Measurements from ENCODE around the gene PRELID2. TPM values are rescaled to one million over a fixed set of nuclear protein-coding genes. Genes with fewer than 3 reads are reported as not detected.
"Not testable (repeated sequence)": the region's sequence is repeated elsewhere in the genome, so short reads cannot be mapped to it uniquely, and the experiment has no call there.

Gene PRELID2
- polyA plus RNA-seq, 1 donor: 29.0 TPM

- no peak for DNase-seq
- WGBS (ENCODE audit: insufficient coverage, low lambda C conversion rate): 100% methylated on average over 3 of the region's 4 CpGs
Measured at GRCh38 chr5:145761254-145761653, 73.9 kb downstream of the PRELID2 start.

DNA sequence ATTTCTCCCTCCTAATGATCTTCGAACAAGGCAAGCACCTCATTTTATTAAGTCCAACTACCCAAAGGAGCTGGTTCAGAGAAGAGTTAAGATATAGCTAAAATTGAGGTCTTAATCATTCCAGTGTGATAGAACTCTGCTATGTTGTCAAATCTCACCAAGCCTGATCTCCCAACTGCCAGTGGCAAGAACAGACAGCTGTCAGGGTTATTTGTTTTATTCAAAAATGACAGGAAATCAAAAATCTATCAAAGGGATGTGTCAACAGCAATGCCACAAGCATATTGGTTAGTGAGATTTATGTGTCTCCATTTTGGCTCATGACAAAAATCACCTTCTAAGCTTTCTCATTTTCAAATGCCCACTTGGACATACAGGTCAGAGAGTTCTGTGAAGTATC, 74.5 kb downstream of the PRELID2 start:
- Histone ChIP-seq H3K36me3 (ENCODE audit: control insufficient read depth, insufficient read depth, low read length) (peaks cover 22% of the 10 kb centered on the region), H3K9me3 (ENCODE audit: control insufficient read depth, low read depth, low read length) (no peaks in the 10 kb centered on the region), H3K27ac (ENCODE audit: low read length) (no peak overlapping the region), H3K27me3 (ENCODE audit: control insufficient read depth, insufficient read depth, low read length) (no peaks in the 10 kb centered on the region), H3K4me3 (ENCODE audit: low read length) (no peak overlapping the region), H3K4me1 (ENCODE audit: control insufficient read depth, insufficient read depth, low read length) (no peaks in the 10 kb centered on the region)
- DNase-seq: no peak
- no CpG with 5 or more reads among the region's 1 CpG for WGBS (ENCODE audit: insufficient coverage, low lambda C conversion rate)

More at GRCh38 chr5:145761254-145761653, 73.9 kb downstream of the PRELID2 start:
- H3K27me3 ChIP-seq (ENCODE audit: control insufficient read depth, insufficient read depth, low read length): no peaks in the 10 kb centered on the region
- H3K27ac ChIP-seq (ENCODE audit: low read length): no peak overlapping the region
- H3K4me3 ChIP-seq (ENCODE audit: low read length): no peak overlapping the region
- peaks cover 24% of the 10 kb centered on the region for H3K36me3 ChIP-seq (ENCODE audit: control insufficient read depth, insufficient read depth, low read length)
- no peaks in the 10 kb centered on the region for H3K9me3 ChIP-seq (ENCODE audit: control insufficient read depth, low read depth, low read length)
- no peaks in the 10 kb centered on the region for H3K4me1 ChIP-seq (ENCODE audit: control insufficient read depth, insufficient read depth, low read length)

DNA sequence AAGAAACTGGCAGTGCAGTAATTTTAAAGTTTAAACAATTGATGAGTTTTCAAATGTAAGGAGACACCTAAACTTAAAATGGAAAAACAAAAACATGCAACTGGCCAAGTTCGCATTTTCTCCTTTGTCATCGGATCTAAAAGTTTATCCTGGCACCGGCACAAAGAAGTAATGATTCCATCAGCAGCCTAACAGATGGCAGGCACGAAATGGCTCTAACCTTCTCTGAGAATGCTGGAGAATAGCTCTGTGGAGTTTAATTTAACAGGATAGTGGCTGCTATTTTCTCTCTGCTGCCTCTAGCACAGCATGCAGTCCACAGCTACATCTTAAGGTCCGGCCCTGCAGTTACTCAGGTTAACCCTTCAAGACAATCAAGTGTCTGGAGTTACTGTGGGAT, 82.2 kb downstream of the PRELID2 start:
- WGBS (ENCODE audit: insufficient coverage, low lambda C conversion rate): no CpG with 5 or more reads among the region's 5 CpGs
- H3K4me1 ChIP-seq (ENCODE audit: control insufficient read depth, insufficient read depth, low read length): no peaks in the 10 kb centered on the region
- no peaks in the 10 kb centered on the region for H3K36me3 ChIP-seq (ENCODE audit: control insufficient read depth, insufficient read depth, low read length)
- H3K27ac ChIP-seq (ENCODE audit: low read length): no peak overlapping the region
- H3K4me3 ChIP-seq (ENCODE audit: low read length): no peak overlapping the region
- H3K27me3 ChIP-seq (ENCODE audit: control insufficient read depth, insufficient read depth, low read length): no peaks in the 10 kb centered on the region
- H3K9me3 ChIP-seq (ENCODE audit: control insufficient read depth, low read depth, low read length): no peaks in the 10 kb centered on the region
- DNase-seq: no peak

GRCh38 chr5:145752534-145752933, 82.6 kb downstream of the PRELID2 start:
- 86% methylated on average over 1 of the region's 2 CpGs for WGBS (ENCODE audit: insufficient coverage, low lambda C conversion rate)
- H3K4me1 ChIP-seq (ENCODE audit: control insufficient read depth, insufficient read depth, low read length): no peaks in the 10 kb centered on the region
- no peak overlapping the region for H3K27ac ChIP-seq (ENCODE audit: low read length)
- no peak overlapping the region for H3K4me3 ChIP-seq (ENCODE audit: low read length)
- no peaks in the 10 kb centered on the region for H3K36me3 ChIP-seq (ENCODE audit: control insufficient read depth, insufficient read depth, low read length)
- H3K9me3 ChIP-seq (ENCODE audit: control insufficient read depth, low read depth, low read length): no peaks in the 10 kb centered on the region
- no peak for DNase-seq
- H3K27me3 ChIP-seq (ENCODE audit: control insufficient read depth, insufficient read depth, low read length): no peaks in the 10 kb centered on the region

DNA sequence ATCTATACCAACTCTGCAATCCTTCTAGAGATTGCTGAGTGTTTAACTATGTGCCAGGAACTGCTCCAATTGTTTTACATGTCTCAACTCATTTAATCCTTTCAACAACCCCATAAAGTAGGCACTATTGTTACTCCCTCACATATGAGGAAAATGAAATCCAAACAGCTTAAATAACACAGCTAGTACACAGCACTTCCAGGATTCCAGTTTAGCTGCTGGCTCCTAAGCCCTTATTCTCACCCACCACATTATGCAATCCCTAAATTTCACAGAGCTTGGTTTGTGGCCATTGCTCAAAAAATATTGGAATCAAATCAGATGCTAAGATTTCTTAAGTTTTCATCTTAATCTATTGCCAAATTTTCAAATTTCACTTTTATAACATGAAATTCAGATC, 84.9 kb downstream of the PRELID2 start:
- H3K27me3 ChIP-seq (ENCODE audit: control insufficient read depth, insufficient read depth, low read length): no peaks in the 10 kb centered on the region
- H3K36me3 ChIP-seq (ENCODE audit: control insufficient read depth, insufficient read depth, low read length): no peaks in the 10 kb centered on the region
- H3K4me1 ChIP-seq (ENCODE audit: control insufficient read depth, insufficient read depth, low read length): no peaks in the 10 kb centered on the region

DNA sequence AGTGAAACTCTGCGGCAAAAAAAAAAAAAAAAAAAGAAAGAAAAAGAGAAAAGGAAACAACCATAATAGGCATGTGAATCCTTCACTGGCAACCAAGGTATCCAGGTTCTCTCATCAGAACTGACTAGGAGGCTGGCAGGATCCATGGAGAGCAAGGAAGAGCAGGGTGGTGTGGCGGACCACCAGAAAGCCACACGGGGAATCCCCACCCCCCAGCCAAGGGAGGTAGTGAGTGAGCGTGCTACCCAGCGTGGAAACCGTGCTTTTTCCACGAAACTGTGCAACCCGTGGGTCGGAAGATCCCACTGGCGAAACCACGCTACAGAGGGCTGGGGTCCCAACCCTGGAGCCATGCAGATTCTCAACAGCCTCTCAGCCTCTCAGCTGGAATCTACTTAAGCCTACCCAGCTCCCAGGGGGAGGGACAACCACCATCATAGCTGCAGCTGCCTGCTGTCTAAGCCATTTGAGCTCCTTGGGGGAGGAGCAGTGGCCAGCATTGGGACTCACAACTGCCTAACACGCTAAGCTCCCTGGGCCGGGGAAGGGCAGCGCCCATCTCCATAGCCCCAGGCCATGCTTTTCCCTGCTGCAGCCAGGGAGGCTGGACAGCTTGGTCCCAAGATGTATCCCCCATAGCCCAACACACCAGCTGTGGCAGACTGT, 91.6 kb downstream of the PRELID2 start:
- no peak for DNase-seq
- H3K4me3 ChIP-seq (ENCODE audit: low read length): no peak overlapping the region
- H3K27me3 ChIP-seq (ENCODE audit: control insufficient read depth, insufficient read depth, low read length): no peaks in the 10 kb centered on the region
- no peak overlapping the region for H3K27ac ChIP-seq (ENCODE audit: low read length)
- no peaks in the 10 kb centered on the region for H3K9me3 ChIP-seq (ENCODE audit: control insufficient read depth, low read depth, low read length)
- no peaks in the 10 kb centered on the region for H3K4me1 ChIP-seq (ENCODE audit: control insufficient read depth, insufficient read depth, low read length)
- peaks cover 2% of the 10 kb centered on the region for H3K36me3 ChIP-seq (ENCODE audit: control insufficient read depth, insufficient read depth, low read length)
- WGBS (ENCODE audit: insufficient coverage, low lambda C conversion rate): 100% methylated on average over 1 of the region's 14 CpGs

More for the DNA sequence above, 84.9 kb downstream of the PRELID2 start:
- Histone ChIP-seq H3K4me3 (ENCODE audit: low read length) (no peak overlapping the region), H3K27ac (ENCODE audit: low read length) (no peak overlapping the region), H3K9me3 (ENCODE audit: control insufficient read depth, low read depth, low read length) (no peaks in the 10 kb centered on the region)
- DNase-seq: no peak

DNA sequence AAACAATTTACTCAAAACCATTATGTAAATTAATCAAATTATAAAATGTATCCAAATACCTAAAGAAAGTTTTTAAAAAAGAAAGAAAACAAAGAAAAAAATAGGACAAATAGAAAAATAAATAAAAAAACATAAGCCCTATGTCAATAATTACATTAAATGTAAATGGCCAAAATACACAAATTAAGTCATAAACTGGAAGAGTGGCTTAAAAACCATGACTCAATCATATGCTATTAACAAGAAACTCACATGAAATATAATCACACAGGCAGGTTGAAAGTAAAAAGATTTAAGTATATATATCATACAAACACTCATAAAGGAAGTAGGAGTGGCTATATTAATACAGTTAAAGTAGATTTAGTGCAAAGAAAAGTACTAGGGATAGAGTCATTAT, 95.3 kb downstream of the PRELID2 start:
- DNase-seq: no peak
- Histone ChIP-seq H3K36me3 (ENCODE audit: control insufficient read depth, insufficient read depth, low read length) (peaks cover 2% of the 10 kb centered on the region), H3K27me3 (ENCODE audit: control insufficient read depth, insufficient read depth, low read length) (no peaks in the 10 kb centered on the region), H3K9me3 (ENCODE audit: control insufficient read depth, low read depth, low read length) (no peaks in the 10 kb centered on the region), H3K4me1 (ENCODE audit: control insufficient read depth, insufficient read depth, low read length) (no peaks in the 10 kb centered on the region), H3K27ac (ENCODE audit: low read length) (no peak overlapping the region), H3K4me3 (ENCODE audit: low read length) (no peak overlapping the region)

- no peaks in the 10 kb centered on the region for H3K9me3 ChIP-seq (ENCODE audit: control insufficient read depth, low read depth, low read length)
- no peak for DNase-seq
- H3K27ac ChIP-seq (ENCODE audit: low read length): no peak overlapping the region
- no peak overlapping the region for H3K4me3 ChIP-seq (ENCODE audit: low read length)
- H3K36me3 ChIP-seq (ENCODE audit: control insufficient read depth, insufficient read depth, low read length): peaks cover 7% of the 10 kb centered on the region
- H3K4me1 ChIP-seq (ENCODE audit: control insufficient read depth, insufficient read depth, low read length): no peaks in the 10 kb centered on the region
- H3K27me3 ChIP-seq (ENCODE audit: control insufficient read depth, insufficient read depth, low read length): no peaks in the 10 kb centered on the region
Measured at GRCh38 chr5:145738227-145738626, 96.9 kb downstream of the PRELID2 start.

- H3K36me3 ChIP-seq (ENCODE audit: control insufficient read depth, insufficient read depth, low read length): peaks cover 7% of the 10 kb centered on the region
- no peaks in the 10 kb centered on the region for H3K9me3 ChIP-seq (ENCODE audit: control insufficient read depth, low read depth, low read length)
- H3K4me3 ChIP-seq (ENCODE audit: low read length): no peak overlapping the region
- H3K27me3 ChIP-seq (ENCODE audit: control insufficient read depth, insufficient read depth, low read length): no peaks in the 10 kb centered on the region
- no peaks in the 10 kb centered on the region for H3K4me1 ChIP-seq (ENCODE audit: control insufficient read depth, insufficient read depth, low read length)
- WGBS (ENCODE audit: insufficient coverage, low lambda C conversion rate): no CpG with 5 or more reads among the region's 1 CpG
- DNase-seq: peak; percentile 9 to 39
- H3K27ac ChIP-seq (ENCODE audit: low read length): no peak overlapping the region
Measured at GRCh38 chr5:145737578-145737977, 97.6 kb downstream of the PRELID2 start.

- H3K36me3 ChIP-seq (ENCODE audit: control insufficient read depth, insufficient read depth, low read length): peaks cover 12% of the 10 kb centered on the region
- WGBS (ENCODE audit: insufficient coverage, low lambda C conversion rate): no CpG with 5 or more reads among the region's 1 CpG
- not testable (repeated sequence) for H3K27me3 ChIP-seq (ENCODE audit: control insufficient read depth, insufficient read depth, low read length); H3K27ac ChIP-seq (ENCODE audit: low read length); DNase-seq; H3K4me1 ChIP-seq (ENCODE audit: control insufficient read depth, insufficient read depth, low read length); H3K4me3 ChIP-seq (ENCODE audit: low read length)
- peaks cover 17% of the 10 kb centered on the region for H3K9me3 ChIP-seq (ENCODE audit: control insufficient read depth, low read depth, low read length)
Measured at GRCh38 chr5:145729956-145730355, 105.2 kb downstream of the PRELID2 start.

DNA sequence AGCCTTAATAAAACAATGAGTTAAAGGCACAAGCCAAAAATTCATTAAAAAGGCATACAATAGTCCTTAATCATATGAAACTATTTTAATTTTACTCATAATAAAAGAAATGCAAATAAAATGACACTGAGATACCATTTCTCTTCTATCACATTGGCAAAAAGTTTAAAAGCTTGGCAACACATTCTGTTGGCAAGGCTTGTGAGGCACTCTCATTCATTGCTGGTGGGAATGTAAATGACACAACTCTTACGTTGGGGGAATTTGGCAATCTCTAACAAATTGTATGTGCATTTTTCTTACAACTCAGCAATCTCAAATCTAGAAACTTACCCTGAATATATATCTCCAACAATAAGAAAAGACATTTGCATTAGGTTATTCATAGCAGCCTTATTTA, 111.6 kb downstream of the PRELID2 start:
- WGBS (ENCODE audit: insufficient coverage, low lambda C conversion rate): 80% methylated on average over 1 of the region's 1 CpG
- H3K27ac ChIP-seq (ENCODE audit: low read length): no peak overlapping the region
- no peaks in the 10 kb centered on the region for H3K27me3 ChIP-seq (ENCODE audit: control insufficient read depth, insufficient read depth, low read length)
- H3K4me3 ChIP-seq (ENCODE audit: low read length): no peak overlapping the region
- no peaks in the 10 kb centered on the region for H3K4me1 ChIP-seq (ENCODE audit: control insufficient read depth, insufficient read depth, low read length)
- DNase-seq: no peak
- H3K9me3 ChIP-seq (ENCODE audit: control insufficient read depth, low read depth, low read length): peaks cover 11% of the 10 kb centered on the region
- peaks cover 3% of the 10 kb centered on the region for H3K36me3 ChIP-seq (ENCODE audit: control insufficient read depth, insufficient read depth, low read length)

All from large intestine (tissue), 3 donors.